Neural cell (in vitro differentiated cells): Measurements from ENCODE around the gene MAPK4.

Experiments used
- REST ChIP-seq: IDR thresholded peaks from 2 replicates; pipeline ENCODE4 v1.6.1; 2012; ENCODE audit warnings: borderline replicate concordance
- TAF1 ChIP-seq: IDR thresholded peaks from 2 replicates; pipeline ENCODE4 v1.6.1; 2012; ENCODE audit warnings: low read depth
- TF ChIP-seq, protein P1 (sequence below): fragments of 450-650 bp; IDR thresholded peaks from 2 replicates; pipeline ENCODE4 v1.5.1; 2014; ENCODE audit warnings: antibody characterized with exemption, mild to moderate bottlenecking, moderate library complexity; ENCODE audit not compliant: poor library complexity, severe bottlenecking

- TF ChIP-seq, protein P1, sequence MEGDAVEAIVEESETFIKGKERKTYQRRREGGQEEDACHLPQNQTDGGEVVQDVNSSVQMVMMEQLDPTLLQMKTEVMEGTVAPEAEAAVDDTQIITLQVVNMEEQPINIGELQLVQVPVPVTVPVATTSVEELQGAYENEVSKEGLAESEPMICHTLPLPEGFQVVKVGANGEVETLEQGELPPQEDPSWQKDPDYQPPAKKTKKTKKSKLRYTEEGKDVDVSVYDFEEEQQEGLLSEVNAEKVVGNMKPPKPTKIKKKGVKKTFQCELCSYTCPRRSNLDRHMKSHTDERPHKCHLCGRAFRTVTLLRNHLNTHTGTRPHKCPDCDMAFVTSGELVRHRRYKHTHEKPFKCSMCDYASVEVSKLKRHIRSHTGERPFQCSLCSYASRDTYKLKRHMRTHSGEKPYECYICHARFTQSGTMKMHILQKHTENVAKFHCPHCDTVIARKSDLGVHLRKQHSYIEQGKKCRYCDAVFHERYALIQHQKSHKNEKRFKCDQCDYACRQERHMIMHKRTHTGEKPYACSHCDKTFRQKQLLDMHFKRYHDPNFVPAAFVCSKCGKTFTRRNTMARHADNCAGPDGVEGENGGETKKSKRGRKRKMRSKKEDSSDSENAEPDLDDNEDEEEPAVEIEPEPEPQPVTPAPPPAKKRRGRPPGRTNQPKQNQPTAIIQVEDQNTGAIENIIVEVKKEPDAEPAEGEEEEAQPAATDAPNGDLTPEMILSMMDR = no peak
- no peak for TF ChIP-seq TAF1
- no peak for TF ChIP-seq REST
Measured at GRCh38 chr18:50651334-50651733, 91.4 kb downstream of the MAPK4 start.
